SKM-1 treated with dmso at 0.1 percent for 144 hours (cell line): Measurements from ENCODE around the gene GPR153.

Source experiments
- DNase-seq: peaks from one replicate; lab custom pipeline; 2025; ENCODE audit not compliant: unreplicated experiment; lab: John Stamatoyannopoulos, UW

Gene GPR153

DNA sequence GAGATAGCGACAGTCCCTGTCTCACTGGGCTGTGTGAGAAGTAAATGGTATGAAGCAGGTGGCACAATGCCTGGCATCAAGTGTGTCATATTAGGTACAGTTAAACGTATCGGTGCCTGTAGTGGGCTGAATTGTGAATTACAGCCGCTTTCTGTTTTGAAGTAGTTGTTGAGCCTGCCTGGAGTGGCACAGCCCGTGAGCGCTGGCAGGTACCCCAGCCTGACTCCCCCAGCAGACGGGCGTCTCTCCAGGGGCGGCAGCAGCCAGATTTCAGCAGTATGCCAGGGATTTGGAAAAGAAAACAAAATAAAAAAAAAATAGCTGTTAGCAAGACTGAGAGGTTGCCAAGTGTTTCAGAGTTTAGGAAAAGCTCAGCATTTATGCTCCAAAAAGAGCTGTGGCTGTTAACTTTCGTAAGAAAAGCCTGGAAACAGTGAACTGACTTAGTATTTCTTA, 26.6 kb upstream of the GPR153 start:
- no peak for DNase-seq

DNA sequence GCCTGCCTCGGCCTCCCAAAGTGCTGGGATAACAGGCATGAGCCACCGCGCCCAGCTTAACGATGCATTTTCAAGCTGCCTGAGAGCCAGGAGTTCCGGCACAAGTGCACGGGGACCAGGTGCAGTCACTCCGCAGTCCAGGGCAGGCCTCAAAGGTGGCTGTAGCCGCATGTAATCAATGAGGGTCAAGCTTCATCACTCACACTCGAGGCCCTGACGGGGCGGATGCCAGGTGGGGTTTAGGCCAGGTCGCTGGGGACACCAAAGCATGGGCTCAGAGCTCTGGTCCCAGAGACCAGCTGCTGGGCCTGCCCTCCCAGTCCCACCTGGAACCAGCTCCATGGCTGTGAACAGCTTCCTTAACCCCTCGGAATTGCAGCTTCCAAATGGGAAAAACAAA, 26.1 kb upstream of the GPR153 start:
- DNase-seq, result no peak

DNA sequence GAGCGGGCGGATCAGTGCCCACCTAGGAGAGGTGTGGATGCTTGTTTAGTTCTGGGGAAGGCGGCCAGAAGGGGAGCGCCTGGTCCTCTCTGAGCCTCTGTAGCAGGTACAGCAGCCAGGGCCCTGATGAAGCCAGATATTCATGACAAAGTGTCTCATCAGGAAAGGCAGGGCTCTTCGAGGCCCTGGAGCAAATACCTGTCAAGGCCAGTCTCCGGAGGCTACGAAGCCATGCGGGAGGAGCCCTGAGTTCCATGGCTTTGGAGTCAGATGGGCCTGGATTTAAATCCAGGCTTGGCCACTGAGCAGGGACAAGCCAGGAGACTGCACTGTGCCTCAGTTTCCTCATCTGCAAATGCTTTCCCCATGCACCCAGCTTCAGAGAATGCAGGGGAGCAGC, 25.4 kb upstream of the GPR153 start:
- DNase-seq, result no peak

DNA sequence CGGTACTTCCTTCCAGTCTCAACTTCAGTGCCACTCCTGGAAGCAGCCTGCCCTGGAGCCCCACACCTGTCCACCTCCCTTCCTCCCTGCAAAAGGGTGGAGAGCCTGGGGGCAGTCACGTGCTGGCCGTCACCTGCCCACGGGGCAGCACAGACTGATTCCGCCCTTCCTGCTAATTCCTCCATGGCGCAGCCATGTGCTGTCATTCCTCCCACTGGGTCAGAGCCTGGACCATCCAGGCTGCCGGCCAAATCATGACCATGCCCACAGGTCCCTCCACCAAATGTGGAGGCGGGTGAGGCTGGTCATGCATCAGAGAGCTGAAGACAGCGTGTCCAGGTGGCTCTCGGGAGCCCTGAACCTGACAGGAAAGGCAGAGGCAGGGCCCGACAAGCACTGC, 24.4 kb upstream of the GPR153 start:
- no peak for DNase-seq

DNA sequence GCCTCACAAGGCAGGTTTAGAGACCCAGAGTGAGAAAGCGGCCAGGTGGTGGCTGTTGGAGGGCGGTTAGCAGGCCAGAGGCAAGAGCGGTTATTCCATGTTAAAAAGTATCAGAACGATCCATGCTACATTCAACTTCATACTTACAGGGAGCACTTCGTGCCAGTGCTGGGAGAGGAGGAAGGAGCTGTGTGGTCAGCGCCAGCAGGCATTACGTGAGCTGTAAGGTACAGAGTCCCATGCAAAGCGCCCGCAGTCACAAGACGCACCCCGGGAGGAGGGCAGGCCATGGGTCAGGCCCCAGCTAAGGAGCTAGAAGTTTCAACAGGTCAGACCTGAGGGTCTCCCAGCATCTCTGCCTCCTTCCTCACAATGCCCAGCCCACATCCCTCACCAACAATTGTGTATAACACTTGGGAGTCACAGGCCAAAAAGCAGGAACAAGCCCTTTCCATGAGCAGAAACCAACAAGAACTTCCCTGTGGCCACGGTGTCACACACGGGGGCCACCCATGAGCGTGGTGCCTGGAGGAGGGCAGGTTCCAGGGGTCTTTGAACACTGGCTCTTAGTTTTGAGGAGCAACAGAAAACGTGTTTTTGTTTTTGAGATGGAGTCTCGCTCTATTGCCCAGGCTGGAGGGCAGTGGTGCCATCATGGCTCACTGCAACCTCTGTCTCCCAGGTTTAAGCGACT, 21.8 kb upstream of the GPR153 start:
- DNase-seq, result no peak

DNA sequence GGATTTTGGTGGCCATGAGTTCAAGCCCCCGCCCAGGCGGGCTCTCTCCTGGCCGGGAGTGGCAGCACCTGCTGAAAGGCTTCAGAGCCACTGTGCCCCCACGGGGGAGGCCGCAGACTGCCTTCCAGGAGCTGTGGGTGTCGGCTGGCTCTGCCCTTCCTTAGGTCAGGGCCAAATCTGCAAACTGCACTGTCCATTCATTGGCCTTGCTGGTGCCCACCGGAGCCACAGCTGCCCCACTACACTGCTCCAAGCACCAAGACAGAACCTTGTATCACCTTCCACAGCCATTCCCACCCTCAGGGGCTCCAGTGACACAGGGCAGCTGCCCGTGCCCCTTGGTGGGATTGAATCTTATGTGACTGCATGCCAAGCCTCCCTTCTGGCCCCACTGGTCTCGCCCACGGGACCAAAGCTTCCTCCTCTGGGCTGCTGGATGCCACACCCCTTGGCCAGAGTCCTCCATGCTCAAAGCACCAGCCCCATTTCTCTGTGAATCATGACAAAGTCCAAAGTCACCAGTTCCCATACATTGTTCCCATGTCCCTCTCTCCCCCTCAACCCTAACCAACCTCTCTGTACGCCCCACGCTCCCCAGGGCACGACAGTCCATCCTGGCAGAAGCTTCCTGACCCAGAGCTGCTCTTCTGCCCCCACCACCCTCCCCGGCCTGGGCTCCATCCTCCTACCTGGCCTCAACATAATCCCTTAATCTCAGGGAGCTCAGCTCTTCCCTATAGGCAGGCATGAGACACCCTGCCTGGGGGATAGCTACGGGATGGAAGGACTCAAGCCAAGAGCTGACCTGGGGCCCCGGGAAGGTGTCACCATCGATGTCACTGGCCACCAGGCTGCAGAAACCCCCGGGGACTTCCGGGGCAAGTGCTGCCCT, 20.9 kb upstream of the GPR153 start:
- DNase-seq, result no peak

DNA sequence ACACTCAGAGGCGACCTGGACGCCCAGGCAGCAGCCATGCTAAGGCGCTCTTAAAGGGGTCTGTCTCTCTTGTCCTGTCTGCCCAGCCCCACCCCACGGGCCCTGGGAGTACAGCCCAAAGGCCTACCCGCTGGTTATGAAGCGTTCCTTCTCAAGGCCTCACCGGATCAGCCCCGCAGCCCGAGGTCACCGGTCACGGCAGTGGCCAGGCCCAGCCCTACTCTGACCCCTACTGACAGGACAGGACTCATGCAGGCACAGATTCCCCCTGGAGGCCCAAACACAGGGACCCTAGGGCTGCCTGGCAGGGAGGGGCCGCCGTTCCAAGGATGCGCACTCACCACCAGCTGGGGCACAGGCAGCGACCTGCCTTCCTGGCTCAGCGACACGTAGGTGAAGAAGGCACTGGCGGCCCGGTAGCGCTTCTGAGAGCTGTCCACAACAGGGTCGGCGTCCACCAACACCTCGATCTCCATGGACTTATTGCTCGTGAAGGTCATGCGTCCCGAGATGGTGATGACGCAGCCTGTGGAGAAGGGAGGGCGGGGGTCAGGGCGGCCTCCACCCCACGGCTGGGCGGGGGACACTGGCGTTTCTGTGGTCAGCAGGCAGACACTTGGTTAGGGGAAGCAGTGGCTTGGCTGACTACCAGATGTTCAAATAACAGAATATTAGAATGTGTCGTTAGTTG, 20.0 kb upstream of the GPR153 start:
- DNase-seq, result no peak

DNA sequence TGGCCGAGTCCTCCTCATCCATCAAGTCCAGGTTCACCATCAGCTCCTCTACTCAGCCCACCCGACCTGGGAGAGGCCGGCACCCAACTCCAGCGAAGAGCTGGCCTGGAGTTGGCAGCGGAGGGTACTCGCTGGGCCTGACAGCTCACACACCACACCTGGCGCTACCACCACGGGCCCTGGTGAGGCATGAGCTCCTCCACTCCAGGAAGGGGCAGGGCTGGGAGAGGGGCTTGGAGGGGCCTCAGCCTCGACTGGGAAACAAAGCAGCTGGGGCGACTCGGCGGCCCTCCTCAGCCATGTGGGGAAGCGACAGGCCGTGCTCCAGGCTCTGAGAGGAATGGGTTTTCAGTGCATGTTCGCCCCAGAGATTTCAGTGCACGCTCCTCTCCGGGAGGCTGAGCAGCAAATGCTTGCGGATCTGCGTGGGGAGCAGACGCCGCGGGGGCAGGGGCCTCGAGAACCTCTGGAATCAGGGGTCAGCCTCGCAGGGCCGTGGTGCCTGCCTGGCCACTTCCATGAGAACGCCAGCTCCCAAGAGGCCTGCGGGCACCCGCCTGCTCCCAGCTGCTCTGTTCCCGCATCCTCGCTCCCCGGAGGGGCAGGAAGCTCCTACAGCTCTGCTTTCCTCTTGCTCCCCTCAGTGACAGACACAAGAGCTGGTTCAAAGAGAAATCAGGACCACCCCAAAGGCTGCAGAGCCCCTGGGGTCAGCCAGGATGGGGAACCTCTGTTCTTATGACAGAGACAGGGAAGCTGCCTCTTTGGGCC, 18.9 kb upstream of the GPR153 start:
- no peak for DNase-seq

DNA sequence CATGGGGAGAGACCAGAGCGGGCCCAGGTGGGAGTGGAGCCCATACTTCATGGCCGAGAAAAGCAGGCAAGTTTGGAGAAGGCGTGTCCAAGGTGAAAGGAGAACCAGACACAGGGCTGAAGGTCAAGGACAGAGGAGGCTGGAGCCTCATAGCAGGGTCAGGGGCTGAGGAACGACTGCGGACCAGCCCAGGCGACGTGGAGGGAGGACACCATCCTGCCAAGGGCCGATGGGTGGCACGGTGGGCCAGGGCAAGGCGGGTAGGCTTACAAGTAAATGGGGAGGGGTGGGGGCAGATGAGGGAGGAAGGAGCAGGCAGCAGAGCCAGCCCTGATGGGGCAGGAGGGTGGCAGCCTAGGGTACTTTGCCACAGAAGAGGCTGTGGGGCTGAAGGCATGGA, 18.2 kb upstream of the GPR153 start:
- no peak for DNase-seq

DNA sequence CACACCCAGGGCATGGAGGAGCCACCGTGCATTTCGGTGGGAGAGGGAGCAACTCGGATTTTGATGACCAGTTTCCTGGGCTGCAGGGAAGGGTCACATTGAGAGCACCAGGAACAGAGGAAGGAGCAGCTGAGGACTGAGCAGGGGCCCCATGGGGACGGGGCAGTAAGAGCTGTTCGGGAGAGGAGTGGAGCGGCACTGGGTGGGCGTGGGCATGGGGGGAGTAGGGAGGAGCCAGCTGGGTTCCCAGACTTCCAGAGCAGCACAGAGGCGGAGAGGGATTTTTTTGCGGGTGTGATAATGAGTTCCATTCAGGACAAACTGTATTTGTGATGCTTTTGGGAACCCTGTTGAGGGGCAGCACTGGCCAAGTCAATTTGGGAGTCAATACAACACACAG, 17.4 kb upstream of the GPR153 start:
- no peak for DNase-seq

DNA sequence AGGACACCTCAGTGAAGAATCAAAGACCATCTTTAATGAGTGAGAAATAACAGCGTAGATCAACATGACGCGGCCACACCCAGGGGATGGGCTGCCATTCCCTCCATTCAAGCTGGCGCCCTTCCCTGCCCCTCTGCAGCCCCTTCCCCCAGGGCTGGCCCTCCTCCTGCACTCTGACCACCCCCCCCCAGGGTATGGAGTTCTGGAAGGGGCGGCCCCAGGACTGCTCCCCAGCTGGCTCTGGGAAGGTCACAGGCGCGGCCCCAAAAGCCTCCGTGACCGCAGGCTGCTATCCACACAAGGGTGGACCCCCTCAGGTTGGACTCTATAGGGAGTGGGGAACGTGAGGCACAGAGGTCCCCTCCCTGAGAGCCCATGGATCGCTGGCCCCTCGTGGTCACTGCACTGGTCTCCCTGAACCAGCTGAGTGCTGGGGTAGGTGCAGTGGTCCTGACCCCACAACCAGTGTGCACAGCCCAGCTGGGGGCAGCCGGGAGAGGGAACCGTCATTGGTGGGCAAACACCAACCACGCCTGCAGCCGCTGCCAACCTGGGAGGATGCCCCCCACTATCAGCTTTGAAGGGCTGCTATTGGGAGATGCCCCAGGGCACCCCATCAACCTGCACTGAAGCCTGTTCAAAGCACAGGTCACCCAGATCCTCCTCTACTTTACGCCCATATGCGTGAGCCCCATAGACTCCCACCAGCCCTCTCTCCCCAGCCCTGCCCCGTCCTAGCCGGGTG, 16.1 kb upstream of the GPR153 start:
- DNase-seq, result no peak

DNA sequence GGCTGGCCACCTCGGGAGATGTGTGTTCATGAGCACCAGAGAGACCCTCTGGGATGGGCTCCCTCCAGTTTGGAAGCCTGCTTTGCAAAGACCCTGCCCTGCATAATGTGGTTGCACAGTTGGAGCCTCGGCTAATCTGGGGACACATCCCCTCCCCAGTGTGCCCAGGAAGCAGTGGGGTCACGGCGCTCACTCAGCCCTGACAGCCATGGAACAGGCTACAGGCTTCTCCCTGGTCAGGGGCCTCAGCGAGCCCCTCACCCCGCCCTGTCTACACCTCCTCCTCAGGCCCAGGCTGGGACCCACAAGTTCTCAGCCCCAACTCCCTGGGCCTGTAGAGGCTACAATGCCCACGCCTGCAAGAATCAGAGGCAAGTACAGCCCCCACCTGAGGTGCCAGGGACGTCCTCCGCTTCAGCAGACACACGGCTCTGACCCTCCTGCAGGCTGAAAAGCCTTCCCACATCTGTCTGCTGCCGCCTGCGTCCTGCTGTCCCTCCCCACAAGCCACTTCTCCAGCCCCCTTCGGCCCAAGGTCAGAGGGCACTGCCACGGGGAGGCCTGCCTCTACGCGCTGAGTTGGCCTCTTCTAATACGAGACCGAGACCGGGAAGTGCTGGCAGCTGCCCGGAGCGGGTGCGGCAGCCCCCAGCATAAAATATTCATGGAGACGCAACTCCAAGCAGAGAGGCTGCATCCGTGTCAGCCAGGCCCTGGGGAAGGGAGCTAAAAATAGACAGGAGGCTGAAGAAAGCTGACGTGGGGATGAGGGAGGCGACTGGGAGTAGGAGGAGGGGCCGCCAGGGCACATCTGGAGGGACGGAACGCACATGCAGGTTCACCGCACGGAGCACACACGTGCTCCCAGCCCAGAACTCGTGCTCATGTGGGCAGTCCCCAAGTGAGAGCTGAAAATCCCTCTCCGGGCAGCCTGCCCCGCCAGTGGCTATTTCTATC, 15.2 kb upstream of the GPR153 start:
- DNase-seq, result no peak

DNA sequence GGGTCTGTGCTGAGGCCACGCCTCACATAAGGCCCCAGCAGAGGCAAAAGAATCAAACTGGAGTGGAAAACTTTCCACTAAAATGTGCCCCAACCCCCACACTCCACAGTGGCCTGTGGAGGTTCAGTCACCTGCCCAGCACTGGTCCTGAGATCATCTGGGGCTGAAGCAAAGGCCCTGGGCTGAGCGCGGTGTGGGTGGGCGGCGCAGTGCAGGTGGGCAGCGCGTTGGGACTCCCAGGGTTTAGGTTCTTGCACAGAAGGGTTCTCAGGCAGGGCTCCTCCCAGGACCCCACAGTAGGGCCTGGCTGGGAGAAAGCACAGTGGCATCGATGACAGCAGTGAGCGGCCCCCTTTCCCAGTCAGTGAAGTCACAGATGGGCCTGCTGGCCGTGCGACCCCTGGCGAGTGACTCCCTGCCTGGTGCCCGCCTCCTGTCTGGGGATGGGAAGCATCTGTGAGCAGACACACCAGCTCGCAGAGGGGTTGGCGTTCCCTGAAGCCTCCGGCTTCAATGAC, 13.8 kb upstream of the GPR153 start:
- no peak for DNase-seq

DNA sequence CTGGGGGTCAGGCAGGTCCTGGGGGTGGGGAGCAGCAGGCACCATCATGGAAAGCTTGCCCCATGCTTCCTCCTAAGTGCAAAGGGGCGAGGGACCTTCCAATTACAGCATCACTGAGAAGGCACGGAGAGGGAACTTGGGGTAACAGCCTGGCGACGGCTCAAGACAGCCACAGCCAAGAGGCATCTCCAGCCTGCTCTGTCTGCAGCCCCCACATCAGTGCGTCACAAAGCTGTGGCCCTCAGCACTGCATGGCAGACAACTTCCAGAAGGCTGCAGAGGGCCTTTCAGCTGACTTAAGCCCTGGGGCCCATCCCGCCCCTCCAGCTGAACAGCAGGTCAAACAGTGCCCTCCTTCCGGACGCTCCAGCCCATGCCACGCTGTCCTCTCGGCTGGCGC, 13.2 kb upstream of the GPR153 start:
- DNase-seq, result no peak

DNA sequence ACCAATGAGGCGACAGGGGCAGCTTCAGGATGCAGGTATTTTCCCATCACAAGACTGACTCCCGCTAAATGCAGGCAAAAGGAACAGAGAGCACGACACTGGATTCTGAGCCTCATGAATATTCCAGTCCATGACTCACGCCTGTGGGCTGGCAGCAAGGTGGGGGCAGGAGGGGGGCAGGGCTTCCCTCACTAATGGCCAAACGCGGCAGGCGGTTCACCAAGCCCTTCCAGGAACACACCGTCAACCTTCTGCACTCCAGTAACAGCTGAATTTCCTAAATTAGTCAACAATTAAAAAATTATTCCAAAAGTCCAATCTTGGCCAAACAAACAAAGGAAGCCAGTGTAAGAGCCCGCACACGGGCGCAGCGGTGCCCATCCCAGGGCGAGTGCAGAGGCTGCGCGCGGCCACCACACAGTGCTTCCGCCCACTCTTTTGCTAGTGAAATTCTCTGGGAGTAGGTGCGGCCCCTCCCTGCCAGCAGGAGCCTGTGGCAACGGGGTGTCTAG, 12.5 kb upstream of the GPR153 start:
- no peak for DNase-seq

DNA sequence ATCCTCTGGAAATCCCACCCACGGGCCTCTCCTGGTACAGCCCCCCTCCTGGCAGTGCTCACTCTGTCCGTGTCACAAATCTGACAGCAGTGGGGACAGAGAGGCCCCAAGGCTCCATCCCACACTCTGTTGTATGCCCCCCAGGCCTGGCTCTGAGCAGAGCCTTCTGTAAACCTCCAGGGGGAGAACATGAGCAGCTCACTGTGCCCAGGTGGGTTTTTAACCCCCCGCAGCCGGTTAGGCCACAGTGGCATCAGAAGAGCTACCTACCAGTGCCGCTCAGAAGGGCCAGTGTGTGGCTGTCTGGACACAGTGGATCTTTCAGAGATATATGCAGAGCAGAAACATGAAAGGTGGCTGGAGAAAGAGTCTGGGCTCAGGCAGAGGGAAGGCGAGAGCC, 12.0 kb upstream of the GPR153 start:
- no peak for DNase-seq

DNA sequence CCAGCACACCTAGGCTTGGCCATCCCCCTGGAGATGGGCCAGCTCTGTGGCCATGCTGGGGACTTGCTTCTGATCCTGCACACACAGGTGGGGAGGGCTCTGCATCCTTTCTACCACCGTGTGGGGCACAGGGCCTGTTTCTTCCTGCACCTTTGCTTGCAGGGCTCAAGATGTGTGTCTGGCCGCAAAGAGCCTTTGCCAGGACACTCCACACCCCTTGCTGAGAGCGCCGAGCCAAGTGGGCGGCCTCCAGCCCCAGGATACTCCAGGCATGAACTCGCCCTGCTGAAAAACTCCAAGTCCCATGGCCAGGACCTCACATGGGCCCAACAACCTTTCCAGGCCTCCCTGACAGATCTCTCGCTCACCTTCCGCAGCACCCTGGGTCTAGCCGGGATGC, 11.6 kb upstream of the GPR153 start:
- no peak for DNase-seq

DNA sequence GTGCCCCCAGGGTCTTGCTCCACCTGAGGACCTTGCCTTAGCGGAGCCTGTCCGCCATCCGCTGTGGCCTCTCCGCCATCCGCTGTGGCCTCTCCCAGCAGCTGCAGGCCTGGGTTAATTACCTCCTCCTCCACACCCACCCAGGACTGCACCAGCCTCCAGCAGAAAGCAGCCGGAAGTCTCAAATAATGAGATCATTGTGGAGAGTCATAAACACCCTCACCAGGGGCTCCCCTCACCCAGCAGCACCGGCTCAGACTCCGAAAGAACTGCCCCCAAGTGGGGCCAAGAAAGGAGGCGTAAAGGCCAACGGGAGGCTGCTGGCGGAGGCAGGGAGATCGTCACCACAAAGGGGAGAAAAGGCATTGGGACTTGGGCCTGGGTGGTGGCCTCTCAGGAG, 10.7 kb upstream of the GPR153 start:
- no peak for DNase-seq

DNA sequence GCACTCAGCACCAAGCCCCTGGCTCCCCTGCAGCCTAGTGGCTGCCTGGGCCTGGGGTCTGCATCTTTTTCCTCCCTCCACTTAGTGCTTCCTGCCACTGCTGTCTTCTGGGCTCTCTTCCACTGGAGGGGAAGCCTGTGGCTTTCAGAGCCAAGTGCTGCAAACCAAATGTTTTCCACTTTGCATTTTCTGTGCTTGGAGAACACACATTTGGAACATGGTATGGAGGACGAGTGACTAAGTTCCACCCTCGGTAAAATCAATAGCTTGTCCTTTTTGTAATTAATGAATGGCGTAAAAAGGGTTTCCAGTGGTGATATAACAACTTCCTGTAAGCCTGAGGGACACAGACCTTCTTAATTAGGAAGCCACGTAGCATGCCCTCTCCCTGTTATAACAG, 10.1 kb upstream of the GPR153 start:
- no peak for DNase-seq
